Middle frontal gyrus (tissue), 1 donor: ENCODE measurements around the gene PPM1M.
"Not testable (repeated sequence)": the region's sequence is repeated elsewhere in the genome, so short reads cannot be mapped to it uniquely, and the experiment has no call there.

Experiments used
- DNase-seq: peaks from one replicate; pipeline ENCODE4 v3.0.0-alpha.2; 2015; ENCODE audit warnings: low spot score; ENCODE audit errors: extremely low spot score

The PPM1M gene

DNA sequence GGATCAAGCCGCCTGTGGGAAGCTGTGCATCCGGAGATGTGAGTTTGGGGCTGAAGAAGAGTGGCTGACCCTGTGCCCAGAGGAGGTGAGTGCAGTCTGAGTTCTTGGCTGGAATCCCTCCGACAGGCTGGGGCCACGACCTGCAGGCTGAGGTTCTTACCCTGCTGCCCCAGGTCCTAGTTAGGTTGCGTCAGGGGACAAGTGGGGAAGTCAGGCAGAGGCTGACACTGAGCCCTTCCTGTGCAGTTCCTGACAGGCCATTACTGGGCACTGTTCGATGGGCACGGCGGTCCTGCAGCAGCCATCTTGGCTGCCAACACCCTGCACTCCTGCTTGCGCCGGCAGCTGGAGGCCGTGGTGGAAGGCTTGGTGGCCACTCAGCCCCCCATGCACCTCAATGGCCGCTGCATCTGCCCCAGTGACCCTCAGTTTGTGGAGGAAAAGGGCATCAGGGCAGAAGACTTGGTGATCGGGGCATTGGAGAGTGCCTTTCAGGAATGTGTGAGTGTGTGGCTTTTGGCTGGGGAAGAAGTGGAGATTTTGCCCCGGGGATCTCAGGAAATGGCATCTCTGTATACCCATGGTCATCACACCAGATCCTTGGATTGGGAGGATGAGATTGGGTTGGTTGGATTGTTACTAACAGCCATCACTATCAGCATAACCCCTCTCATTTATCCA is 1.3 kb downstream of the PPM1M start:
- no peak for DNase-seq

DNA sequence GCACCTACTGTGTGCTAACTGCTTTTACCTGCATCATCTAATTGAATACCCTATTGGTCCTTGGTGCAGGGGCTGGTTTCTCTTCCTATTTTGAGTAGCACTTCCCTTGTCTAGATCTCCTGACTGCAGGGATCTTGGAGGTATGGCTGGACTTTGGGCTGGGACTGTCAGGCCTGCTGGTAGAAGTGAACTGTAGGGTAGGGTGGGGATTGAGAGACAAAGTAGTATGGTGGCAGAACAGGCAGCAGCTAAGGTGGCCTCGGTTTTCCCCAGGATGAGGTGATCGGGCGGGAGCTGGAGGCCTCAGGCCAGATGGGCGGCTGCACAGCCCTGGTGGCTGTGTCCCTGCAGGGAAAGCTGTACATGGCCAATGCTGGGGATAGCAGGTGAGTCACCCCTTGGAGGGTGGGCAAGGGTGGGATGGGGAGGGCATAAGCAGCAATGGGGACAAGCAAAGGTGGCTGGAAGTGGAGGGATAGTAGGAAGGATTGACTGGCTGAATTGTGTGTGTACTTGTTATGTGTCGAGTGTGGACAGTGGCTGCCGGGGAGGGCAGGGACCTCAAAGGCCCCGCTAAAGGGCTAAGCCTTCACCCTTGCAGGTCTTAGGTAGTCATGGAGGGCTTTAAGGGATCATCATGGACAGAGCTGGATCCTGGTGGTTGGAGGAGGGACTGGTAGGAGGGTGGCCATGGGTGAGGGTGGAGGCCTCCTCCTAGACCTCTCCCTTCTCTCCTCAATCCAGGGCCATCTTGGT is 2.0 kb downstream of the PPM1M start:
- DNase-seq = no peak

DNA sequence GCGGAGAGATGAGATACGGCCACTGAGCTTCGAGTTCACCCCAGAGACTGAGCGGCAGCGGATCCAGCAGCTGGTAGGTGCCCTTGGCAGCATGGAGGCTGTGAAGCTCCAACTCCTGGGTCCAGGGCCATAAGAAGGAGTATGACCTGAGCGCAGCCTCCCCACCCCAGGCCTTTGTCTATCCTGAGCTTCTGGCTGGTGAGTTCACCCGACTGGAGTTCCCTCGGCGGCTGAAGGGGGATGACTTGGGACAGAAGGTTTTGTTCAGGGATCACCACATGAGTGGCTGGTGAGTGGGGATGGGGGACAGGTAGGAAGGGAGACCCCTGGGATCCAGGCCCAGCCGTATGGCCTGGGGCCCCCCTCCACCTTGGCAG is 2.6 kb downstream of the PPM1M start:
- DNase-seq = no peak

DNA sequence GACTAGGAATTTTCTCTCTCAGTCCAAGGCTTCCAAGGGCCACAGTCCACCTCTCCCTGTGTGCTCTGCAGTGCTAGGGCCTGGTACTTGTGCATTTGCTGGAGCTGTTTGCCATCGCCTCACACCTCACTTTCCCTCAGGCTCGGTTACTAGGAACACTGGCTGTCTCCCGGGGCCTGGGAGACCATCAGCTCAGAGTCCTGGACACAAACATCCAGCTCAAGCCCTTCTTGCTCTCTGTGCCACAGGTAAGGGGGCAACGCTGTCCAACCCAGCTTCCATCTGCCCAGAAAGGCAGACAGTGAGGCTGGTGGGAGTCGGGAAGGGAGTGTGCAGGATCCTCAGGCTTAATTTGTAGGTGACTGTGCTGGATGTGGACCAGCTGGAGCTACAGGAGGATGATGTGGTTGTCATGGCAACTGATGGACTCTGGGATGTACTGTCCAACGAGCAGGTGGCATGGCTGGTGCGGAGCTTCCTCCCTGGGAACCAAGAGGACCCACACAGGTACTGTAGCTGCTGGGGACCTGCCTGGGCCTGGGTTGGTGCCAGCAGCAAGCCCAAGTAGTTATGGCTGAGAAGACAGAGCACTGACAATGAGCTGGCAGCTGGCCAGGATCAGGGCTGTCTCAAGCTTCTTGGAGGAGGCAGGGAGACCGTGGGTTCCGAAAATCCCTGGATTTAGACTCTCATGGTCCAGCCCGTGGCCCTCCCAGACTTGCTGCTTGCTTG is 3.4 kb downstream of the PPM1M start:
- DNase-seq = peak; percentile 60

DNA sequence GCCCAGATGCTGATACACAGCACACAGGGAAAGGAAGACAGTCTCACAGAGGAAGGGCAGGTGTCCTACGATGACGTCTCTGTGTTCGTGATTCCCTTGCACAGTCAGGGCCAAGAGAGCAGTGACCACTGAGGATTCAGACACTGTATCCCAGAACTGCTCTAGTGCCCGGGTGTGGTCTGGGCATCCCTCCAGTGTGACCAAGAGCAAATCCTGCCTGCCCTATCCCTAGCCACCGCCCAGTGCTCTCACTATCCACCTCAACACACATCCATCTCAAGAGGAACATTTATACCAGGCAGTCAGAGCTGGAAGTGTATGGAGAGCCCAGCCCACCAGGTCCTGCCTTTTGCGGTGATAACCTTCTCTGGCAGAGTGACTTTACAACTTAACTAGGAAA is 4.1 kb downstream of the PPM1M start:
- DNase-seq = no peak

DNA sequence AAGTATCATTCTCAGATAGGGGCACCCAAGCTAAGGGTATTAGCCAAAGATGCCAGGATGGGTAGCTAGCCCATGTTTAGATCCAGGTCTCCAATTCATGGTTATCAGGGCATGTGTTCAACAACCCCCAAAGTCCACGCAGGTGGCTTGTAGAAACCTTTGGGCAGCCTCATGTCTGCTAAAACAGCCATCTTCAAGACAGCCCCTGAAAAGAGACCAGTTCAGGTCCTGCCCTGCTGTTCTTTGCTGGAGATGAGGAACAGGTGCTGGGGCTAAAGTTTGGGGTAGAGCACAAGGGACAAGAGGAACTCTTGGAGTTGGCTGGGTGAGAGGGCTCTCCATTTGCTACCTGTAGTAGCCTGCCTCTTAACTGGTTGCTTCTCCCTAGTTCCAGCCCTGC is 4.6 kb downstream of the PPM1M start:
- no peak for DNase-seq

DNA sequence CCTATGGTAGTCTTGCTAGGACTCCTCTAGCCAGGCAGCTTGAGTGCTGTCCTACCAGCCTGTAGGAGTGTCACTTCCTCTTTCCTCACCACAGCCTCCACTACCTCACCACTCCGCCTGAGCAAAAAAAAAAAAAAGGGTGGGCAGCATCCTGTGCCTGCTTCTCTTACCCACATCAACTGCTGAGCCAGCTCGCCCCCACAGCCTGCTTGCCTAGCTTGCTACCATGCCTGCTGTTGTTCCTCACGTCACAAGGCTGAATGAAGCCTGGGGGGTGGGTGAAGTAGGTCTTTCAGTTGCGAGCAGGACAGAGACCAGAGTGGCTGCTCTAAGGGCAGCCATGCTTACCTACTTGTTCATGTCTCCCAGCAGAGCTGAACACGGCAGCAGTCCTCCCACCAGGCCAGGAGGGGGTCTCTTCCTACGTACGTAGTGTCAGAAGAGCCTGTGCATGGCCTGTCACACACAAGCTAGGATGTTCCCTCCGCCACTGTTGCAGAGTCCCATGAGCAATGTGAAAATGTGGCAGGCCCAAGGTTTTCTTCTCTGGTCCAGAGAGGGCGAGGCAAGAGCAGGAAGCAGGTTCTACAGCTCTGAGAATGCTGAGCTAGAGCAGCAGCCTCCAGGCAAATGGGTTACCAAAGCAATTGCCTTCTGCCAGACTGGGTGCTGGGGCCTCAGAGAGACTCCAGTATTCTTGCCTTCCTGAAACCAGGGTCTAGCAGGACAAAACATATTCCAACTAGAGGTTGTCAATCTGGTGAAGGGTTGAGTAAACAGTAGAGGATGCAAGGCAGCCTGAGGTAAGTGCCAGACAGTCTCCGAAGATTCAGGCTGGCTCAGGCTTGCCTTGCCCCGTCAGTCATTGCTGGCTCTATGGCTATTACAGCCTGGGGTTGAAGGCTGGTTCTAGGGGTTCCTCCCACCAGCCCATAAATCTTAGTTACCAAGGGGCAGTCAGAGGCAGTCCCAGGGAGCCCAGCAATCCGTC is 8.1 kb downstream of the PPM1M start:
- peak; percentile 60 for DNase-seq

DNA sequence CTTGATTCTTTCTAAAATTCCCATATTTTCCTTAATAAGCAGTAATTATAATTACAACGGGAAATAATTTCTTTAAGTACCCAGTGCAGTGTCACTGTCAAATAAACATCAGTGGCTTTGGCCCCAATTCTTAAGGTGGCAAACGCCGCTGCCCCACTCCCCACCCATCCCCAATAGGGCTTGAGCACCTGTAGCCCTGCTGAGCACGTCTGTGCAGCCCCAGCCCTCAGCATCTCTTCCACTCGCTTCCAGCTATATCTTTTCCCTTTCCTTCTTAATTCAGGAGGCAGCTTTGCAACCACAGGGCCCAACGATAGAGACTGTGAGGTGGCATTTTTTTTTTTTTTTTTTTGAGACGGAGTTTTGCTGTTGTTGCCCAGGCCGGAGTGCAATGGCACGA is 9.0 kb downstream of the PPM1M start:
- DNase-seq = no peak

DNA sequence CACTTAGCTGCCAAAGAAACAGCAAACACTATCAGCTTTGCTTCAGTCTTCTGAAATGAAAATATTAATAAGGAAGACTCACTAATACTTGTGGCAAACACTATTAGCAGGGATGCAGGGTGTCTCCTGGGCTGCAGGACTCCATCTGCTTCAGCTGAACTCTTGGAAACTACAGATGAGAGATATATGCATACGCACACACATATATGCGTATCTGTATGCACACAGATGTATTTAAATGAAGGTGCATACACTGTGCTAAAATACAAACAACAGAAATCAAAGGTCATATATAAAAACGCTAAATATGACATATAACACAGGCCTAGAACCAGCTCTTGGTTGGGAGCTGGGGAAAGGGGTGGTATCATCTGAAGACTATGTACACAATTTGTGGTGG is 10.6 kb downstream of the PPM1M start:
- no peak for DNase-seq

DNA sequence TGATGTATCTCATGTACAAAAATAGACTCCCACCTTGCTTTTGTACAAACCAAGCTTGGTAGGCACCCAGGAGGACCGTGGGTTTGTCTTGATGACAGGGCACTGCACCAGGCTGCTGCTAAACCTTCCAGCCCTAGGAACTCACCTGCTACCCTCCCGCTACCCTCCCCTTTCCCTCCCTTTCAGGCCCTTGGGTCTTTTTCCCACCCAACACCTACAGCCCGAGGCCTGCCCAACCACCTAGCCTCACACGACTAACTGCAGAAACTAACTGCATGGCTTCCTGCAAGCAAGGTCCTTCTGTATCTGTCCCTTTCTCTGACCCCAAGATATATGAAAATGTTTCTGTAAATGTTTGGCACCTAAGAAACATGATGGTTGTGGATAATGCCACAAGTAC is 11.1 kb downstream of the PPM1M start:
- no peak for DNase-seq

DNA sequence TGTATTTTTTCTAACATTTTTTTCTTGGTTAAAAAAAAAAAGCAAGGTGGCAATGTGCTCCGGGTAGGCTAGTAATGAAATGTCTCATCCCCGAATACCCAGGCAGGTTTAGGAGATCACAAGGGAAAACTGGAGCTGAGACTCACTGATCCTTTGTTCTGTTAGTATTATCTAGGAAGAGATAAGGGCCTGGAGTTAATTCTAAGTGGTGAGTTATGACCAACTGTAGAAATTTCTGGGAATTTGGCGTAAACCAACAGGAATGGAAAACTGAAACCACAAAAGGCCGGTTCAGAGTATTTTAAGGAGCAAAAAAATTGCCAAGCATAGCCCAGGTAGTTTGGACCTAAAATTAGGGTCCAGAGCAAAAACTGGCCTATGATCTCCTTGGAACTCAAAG is 12.4 kb downstream of the PPM1M start:
- DNase-seq = no peak

DNA sequence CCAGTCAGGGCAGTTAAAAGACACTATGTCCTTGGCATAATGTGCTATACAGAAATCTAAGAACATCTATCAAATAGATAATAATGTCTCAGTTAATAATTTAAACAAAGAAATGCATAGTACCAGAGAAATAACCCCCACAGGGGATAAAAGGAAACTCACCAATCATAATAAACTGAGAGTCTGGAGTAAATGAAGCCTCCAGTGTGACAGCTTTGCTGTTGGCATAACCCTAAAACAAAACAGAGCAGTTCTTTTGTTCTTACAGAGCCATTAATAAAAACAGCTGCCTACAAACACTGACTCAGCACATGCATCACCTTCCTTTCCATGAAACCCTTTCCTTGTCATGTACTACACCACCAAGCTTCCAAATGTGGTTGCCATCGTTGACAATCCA is 13.5 kb downstream of the PPM1M start:
- DNase-seq = no peak

DNA sequence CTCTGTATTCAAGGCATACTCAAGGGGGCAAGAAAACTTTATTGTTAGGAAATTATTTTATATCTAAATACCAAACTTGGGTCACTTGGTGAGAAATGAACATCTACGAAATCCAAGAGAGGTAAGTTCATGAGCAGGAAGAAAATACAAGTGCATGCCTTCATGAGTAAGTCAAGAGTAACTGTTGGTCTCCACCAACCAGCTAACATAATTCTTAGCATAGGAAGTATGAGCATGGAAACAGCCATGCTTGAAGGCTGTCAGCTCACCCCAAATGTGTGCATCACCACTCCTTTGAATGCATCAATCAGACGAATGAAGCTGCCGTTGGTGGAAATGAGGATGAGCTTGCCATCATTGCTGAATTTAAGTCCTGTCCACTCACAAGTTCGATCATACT is 13.9 kb downstream of the PPM1M start:
- DNase-seq = no peak

DNA sequence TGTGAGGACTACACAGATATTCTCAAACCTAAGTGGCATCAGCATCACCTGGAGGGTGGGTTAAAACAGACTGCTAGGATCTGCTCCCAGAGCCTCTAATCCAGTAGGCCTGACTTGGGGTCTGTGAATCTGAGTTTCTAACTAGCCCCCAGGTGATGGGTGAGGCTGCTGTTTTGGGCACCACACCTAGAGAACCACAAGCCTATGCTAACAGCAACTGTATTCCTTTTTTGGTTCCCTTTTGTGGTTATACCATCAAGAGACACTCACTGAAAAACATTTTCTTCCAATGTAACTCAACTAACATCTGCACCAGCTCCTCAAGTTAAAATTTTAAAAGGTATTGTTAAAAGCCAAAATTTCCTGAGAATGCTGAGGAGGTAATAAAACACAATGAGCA is 16.9 kb downstream of the PPM1M start:
- DNase-seq = no peak

DNA sequence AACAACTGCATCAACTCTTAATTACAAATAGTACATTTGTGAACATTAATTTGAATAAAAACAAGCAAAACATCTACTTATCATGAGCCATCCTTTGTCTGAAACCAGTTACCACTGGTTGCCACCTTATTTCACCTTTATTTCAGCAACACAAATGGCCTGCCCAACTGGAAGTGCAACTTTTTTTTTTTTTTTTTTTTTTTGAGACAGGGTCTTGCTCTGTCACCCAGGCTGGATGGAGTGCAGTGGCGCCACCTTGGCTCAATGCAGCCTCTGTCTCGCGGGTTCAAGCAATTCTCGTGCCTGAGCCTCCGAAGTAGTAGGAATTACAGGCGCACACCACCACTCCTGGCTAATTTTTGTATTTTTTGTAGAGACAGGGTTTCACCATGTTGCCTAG is 19.8 kb downstream of the PPM1M start:
- DNase-seq = no peak

DNA sequence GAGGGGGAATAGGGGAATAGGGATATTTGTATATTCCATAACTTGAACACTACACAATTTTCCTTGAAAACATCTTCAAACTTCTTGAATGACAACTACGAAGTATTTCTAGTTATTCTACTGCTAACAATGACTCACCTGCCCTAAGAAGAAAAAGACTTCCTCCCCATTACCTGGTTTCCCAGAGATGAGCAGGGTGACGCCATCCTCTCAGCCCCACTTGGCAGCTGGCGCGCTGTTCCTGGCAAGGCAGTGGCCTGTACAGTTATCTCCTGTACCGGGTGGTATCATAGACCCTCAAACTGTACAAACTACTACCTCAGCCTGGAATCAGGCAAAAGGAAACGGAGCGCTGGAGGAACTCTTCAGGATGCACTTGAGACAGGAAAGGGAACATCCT is 22.5 kb downstream of the PPM1M start:
- DNase-seq = no peak

DNA sequence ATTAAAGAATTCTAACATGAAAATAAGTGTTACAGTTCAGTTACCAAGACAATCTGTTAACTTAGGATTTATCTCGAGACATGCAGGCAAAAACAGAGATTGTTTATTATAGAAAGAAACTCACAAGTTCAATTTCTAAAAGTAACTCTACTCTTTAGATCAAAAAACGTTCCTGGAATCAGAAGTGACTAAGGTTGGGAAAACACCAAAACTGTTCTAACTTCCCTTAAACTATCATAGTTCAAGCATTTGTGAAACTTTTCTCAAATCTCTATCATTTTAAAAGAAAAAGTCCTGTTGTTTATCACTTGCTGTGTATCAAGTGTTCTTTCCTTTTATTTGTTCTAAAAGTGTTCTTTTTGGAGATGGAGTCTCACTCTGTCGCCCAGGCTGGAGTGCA is 24.2 kb downstream of the PPM1M start:
- DNase-seq = no peak

DNA sequence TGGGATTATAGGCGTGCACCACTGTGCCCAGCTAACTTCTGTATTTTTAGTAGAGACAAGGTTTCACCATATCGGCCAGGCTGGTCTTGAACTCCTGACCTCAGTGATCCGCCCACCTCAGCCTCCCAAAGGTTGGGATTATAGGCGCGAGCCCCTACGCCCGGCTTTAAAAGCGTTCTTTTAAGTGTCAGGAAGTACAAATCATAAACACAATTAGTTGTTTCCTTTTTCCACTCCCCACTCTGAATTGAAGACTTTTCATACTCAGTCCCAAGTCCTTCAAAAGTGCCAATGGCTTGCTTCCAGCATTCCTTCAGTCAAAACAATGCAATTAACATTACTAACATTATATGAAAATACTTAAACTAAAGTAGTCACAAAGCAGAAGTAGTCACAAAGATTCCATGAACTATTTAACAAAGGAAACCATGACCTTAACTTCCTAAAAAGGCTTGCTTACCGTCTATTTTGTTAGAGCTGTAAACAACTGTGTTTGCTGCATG is 24.7 kb downstream of the PPM1M start:
- DNase-seq = no peak

DNA sequence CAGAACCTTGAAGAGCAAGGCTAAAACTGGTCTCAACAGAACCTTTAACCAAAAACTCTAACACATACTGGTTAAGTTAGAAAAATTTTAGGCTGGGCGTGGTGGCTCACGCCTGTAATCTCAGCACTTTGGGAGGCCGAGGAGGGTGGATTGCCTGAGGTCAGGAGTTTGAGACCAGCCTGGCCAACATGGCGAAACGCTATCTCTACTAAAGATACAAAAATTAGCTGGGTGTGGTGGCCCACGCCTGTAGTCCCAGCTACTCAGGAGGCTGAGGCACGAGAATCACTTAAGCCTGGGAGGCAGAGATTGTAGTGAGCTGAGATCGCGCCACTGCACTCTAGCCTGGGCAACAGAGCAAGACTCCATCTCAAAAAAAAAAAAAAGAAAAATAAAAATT is 26.6 kb downstream of the PPM1M start:
- DNase-seq = not testable (repeated sequence)

DNA sequence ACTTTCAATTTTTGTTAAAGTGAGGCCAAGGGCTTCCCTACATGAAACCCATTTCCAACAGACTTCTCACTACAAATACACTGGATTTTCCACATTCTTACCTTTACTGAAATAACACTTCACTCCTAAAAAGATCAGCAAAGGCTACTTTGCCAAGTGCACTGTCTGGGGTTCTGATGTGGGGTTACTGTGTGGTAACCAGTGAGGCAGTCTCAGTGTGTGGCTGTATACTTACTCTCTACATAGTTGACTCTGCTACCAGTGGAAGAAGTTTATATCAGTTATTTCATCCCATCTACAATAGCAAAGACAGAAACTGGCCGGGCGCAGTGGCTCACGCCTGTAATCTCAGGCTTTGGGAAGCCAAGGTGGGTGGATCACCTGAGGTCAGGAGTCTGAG is 27.3 kb downstream of the PPM1M start:
- DNase-seq = no peak

DNA sequence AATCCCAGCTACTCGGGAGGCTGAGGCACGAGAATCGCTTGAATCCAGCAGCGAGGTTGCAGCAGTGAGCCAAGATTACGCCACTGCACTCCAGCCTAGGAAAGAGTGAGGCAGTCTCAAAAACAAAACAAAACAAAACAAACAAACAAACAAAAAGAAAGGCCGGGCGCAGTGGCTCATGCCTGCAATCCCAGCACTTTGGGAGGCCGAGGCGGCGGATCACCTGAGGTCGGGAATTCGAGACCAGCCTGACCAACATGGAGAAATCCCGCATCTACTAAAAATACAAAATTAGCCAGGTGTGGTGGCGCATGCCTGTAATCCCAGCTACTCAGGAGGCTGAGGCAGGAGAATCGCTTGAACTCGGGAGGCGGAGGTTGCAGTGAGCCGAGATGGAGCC is 29.2 kb downstream of the PPM1M start:
- DNase-seq = not testable (repeated sequence)
